Heart right ventricle (tissue), 16 donors: ENCODE data around the gene JMJD6. TPM values are rescaled to one million over a fixed set of nuclear protein-coding genes. Genes with fewer than 3 reads are reported as not detected.
A peak's percentile ranks its signal among the peaks of the same experiment; 100 is the strongest.
"Not testable (repeated sequence)": the region's sequence is repeated elsewhere in the genome, so short reads cannot be mapped to it uniquely, and the experiment has no call there.

Experiments used
- ATAC-seq, 8 donors: fragments of 200-7000 bp; cut with Tn5 transposase; one replicate each; pipeline ENCODE4 v1.9.1; 2020; ENCODE audit warnings: mild to moderate bottlenecking in 8 of 8, moderate library complexity in 8 of 8, moderate number of reproducible peaks in 1 of 8
- DNase-seq, 2 donors: peaks; one replicate each; pipeline ENCODE4 v3.0.0-alpha.2; 2020
- H3K27ac ChIP-seq, 10 donors: fragments of 200-600 bp; sonication (generic) in 2 of 10; one replicate each; pipeline versions ENCODE4 v1.5.0 to v1.8.0; 2020 to 2022; ENCODE audit warnings: mild to moderate bottlenecking in 3 of 10
- H3K27me3 ChIP-seq, 7 donors: fragments of 200-600 bp; one replicate each; pipeline ENCODE4 v1.8.0; 2021 to 2022; ENCODE audit warnings: mild to moderate bottlenecking in 2 of 7
- H3K36me3 ChIP-seq, 9 donors: fragments of 200-600 bp; sonication (generic) in 1 of 9; one replicate each; pipeline versions ENCODE4 v1.5.0 to v1.8.0; 2020 to 2022; ENCODE audit warnings: mild to moderate bottlenecking in 2 of 9
- H3K4me1 ChIP-seq, 9 donors: fragments of 200-600 bp; sonication (generic) in 1 of 9; one replicate each; pipeline versions ENCODE4 v1.5.0 to v1.8.0; 2020 to 2022; ENCODE audit warnings: mild to moderate bottlenecking in 4 of 9
- H3K4me3 ChIP-seq, 10 donors: fragments of 200-600 bp; sonication (generic) in 2 of 10; one replicate each; pipeline versions ENCODE4 v1.5.0 to v1.8.0; 2020 to 2022; ENCODE audit warnings: mild to moderate bottlenecking in 7 of 10, moderate library complexity in 2 of 10
- H3K9me3 ChIP-seq, 11 donors: fragments of 200-600 bp in 10 of 11; sonication (generic) in 2 of 11; one replicate each; pipeline versions ENCODE4 v1.5.0 to v1.8.0; 2013 to 2022; ENCODE audit warnings: mild to moderate bottlenecking in 2 of 11, control low read depth in 1 of 11, moderate library complexity in 1 of 11
- WGBS, 2 donors: extraction: QIAGEN DNeasy Blood & Tissue Kit; methylation state at CpG; one replicate each; pipeline ENCODE4 v1.1.7; 2013; ENCODE audit warnings: inconsistent platforms in 1 of 2; 5-methylcytosine and 5-hydroxymethylcytosine counted together
- intact Hi-C, 10 donors: fragments of 100-400 bp; cut with DNase I; formaldehyde crosslinking; loops; one replicate each; pipeline versions ENCODE4 v1.11.1 to v1.14.2; 2022
- polyA plus RNA-seq, 2 donors: library from polyadenylated mRNA; stranded (reverse); fragments of 200-250 nt; gene quantifications; one replicate each; pipeline ENCODE4 v1.2.3, GENCODE V29; 2013
- total RNA-seq, 10 donors: library from RNA; stranded (reverse); fragmentation: NEBNext Ultra II Directional in 3 of 10; extraction: Animal tissue kit (Norgen Biotek cat#: 25700) in 3 of 10; gene quantifications; one replicate each; pipeline versions ENCODE4 v1.2.1 to v1.2.4, GENCODE V29; 2021 to 2023
- TF ChIP-seq, protein P1 (sequence below), 9 donors: fragments of 200-600 bp; sonication (generic) in 2 of 9; IDR thresholded peaks; one replicate each; pipeline versions ENCODE4 v1.5.0 to v1.8.0; 2021 to 2022; ENCODE audit warnings: antibody characterized with exemption in 9 of 9, mild to moderate bottlenecking in 5 of 9, moderate library complexity in 1 of 9
- donor health status: Arrhythmogenic right ventricular cardiomyopathy.
- donor health status: ischemic (EF 13 %, LVEDD 7.1; RV severe dilation, severe dysfunction).
- donor health status: healthy with polysubstance abuse.
- donor health status: DM: no; HTN: yes; CAD: no.
- donor health status: DM: no; HTN: no; CAD: no.
- donor health status: ischemic (EF 25% LVEDD 6.9; RV normal size, moderate dysfunction).
- donor health status: ischemic (EF 25% LVEDD 5.7; RV mildly dilated, moderate dysfunction).
- donor health status: healthy.
- donor health status: DM: yes; HTN: yes; CAD: no.
- donor health status: Ischemic cardiomyopathy.
- donor health status: ischemic (EF 35%, LVEDD 5.7; RV mildly dilated, moderate dysfunction).
- donor health status: nonischemic (EF 11% LVEDD 7.7; RV severe dilation, severe dysfunction).
- donor health status: DM: yes; HTN: yes; CAD: no.
- donor health status: PGD.
- donor health status: ischemic (EF 29% LVEDD 5.4; RV normal size, mild dysfunction).
- donor health status: nonischemic (EF 23%, LVEDD 6.1; RV moderate dilation, normal function).

JMJD6 gene
- total and polyA plus RNA-seq, 12 donors: 34.6 to 79.3 (median 43.2) TPM

DNA sequence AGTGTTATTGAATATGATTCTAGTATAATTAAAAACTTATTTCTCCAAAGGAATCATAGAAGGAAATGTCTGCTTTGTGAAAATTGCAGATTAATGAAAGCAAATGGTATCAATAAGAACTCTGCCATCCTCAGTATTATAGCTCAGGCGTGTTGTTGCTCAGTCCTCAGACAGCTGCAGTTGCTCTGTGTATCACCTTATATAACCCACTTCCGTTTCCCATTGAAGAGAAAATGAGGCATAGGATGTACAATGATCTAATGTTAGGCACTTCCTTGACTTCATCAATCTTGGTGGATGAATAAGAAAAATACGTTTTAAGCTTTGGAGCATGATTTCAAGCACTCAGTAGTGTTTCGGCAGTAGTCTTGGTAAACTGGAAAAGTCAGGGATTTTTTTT is 25.6 kb upstream of the JMJD6 start:
- no peak for ATAC-seq
- Histone ChIP-seq H3K36me3 (peaks cover 0 to 93% (median 18%) of the 10 kb centered on the region in 9 donors), H3K27ac (peak overlapping the region in 2 of 10 donors; percentile 41 to 43), H3K4me1 (peaks cover 0 to 19% (median 0%) of the 10 kb centered on the region in 9 donors), H3K9me3 (no peaks in the 10 kb centered on the region), H3K27me3 (no peaks in the 10 kb centered on the region), H3K4me3 (no peak overlapping the region)
- TF ChIP-seq, protein P1, sequence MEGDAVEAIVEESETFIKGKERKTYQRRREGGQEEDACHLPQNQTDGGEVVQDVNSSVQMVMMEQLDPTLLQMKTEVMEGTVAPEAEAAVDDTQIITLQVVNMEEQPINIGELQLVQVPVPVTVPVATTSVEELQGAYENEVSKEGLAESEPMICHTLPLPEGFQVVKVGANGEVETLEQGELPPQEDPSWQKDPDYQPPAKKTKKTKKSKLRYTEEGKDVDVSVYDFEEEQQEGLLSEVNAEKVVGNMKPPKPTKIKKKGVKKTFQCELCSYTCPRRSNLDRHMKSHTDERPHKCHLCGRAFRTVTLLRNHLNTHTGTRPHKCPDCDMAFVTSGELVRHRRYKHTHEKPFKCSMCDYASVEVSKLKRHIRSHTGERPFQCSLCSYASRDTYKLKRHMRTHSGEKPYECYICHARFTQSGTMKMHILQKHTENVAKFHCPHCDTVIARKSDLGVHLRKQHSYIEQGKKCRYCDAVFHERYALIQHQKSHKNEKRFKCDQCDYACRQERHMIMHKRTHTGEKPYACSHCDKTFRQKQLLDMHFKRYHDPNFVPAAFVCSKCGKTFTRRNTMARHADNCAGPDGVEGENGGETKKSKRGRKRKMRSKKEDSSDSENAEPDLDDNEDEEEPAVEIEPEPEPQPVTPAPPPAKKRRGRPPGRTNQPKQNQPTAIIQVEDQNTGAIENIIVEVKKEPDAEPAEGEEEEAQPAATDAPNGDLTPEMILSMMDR (IDR thresholded peaks at IDR 0.05): no peak
- intact Hi-C loops: no loop called here
- no peak for DNase-seq
- 77 to 79% methylated on average over 4 of the region's 4 CpGs for WGBS, 2 donors

DNA sequence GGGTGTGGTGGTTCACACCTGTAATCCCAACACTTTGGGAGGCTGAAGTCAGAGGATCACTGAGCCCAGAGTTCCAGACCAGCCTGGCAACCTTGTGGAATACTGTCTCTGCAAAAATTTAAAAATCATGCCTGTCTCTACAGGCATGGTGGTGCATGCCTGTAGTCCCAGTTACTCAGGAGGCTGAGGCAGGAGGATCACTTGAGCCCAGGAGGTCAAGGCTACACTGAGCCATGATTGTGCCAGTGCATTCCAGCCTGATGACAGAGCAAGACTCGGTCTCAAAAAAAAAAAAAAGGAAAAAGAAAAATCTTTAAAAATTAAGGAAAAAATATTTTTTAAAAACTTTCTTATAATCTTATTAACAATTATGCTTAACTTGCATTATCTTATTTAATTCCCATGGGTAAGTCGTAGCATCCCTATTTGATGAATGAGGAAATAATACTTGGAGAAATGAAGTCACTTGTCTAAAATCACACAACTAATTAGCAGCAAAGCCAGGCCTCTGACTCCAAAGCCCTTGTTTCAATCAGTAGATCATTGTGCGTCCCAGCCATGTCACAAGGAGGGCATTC is 25.1 kb upstream of the JMJD6 start:
- H3K4me1 ChIP-seq: peaks cover 0 to 21% (median 0%) of the 10 kb centered on the region in 9 donors
- peak overlapping the region in 1 of 10 donors; percentile 43 for H3K27ac ChIP-seq
- DNase-seq (no peak), ATAC-seq (no peak)
- no peaks in the 10 kb centered on the region for H3K27me3 ChIP-seq
- no peaks in the 10 kb centered on the region for H3K9me3 ChIP-seq
- TF ChIP-seq, protein P1 (IDR thresholded peaks at IDR 0.05): no peak
- intact Hi-C loops: no loop called here
- H3K36me3 ChIP-seq: peaks cover 0 to 93% (median 18%) of the 10 kb centered on the region in 9 donors
- WGBS, 2 donors: 88 to 97% methylated on average over 3 of the region's 3 CpGs
- no peak overlapping the region for H3K4me3 ChIP-seq

DNA sequence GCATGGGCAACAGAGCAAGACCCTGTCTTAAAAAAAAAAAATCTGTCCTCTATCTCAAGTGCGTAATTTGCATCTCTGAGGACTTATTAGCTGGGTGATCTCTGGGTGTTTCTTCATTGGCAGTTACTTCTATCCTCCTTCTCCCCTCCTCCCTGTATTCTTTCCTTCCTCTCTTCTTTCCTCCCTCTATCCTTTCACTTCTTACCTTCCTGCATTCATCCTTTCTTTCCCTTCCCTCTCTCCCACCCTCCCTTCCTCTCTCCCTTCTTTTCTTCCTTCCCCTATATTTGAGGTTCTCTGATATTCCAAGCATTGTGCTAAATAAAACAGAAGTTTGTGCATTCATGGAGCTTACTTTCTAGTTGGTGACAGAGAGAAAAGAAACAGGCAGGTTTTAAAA is 22.3 kb upstream of the JMJD6 start:
- H3K4me3 ChIP-seq: no peak overlapping the region
- 85 to 95% methylated on average over 1 of the region's 1 CpG for WGBS, 2 donors
- H3K36me3 ChIP-seq: peaks cover 0 to 94% (median 19%) of the 10 kb centered on the region in 9 donors
- H3K4me1 ChIP-seq: peaks cover 0 to 34% (median 6%) of the 10 kb centered on the region in 9 donors
- H3K9me3 ChIP-seq: no peaks in the 10 kb centered on the region
- intact Hi-C loops: no loop called here
- no peaks in the 10 kb centered on the region for H3K27me3 ChIP-seq
- peak overlapping the region in 8 of 10 donors; percentile 18 to 87 (median 82) for H3K27ac ChIP-seq
- no peak for DNase-seq
- TF ChIP-seq, protein P1 (IDR thresholded peaks at IDR 0.05): no peak
- ATAC-seq: no peak

DNA sequence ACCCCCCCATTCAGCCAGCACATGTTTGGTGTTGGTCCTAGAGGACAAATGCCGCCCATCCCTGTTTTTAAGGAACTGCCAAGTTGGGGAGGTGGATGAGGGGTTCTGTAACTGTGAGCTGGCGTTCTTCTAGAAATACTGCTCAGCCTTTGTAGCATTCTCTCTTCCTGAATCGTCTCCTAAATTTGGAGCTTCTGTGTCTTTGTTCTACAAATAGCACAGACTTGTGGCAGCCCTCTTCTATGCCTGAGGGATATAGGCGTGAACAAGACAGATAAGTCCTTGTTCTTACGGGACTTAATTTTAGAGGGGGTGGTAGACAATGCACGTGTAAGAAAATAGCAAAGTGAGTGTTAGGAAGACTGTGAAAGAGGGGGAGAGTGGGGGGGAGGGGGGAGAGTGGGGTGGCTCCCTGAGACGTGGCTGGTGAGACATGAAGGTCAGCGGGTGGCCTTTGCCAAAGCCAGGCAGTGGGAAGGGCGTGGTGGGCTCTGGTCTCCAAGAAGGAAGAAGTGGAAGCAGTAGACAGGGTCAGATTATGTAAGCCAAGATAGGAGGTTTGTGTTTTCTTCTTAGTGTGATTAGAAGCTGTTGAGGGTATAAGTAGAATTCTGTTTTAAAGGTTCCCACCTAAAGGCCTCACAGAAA is 21.4 kb upstream of the JMJD6 start:
- TF ChIP-seq, protein P1 (IDR thresholded peaks at IDR 0.05): no peak
- intact Hi-C loops: no loop called here
- Histone ChIP-seq H3K4me1 (peaks cover 0 to 34% (median 6%) of the 10 kb centered on the region in 9 donors), H3K9me3 (no peaks in the 10 kb centered on the region), H3K27me3 (no peaks in the 10 kb centered on the region), H3K27ac (peak overlapping the region in 9 of 10 donors; percentile 22 to 87 (median 82)), H3K4me3 (no peak overlapping the region), H3K36me3 (peaks cover 0 to 94% (median 19%) of the 10 kb centered on the region in 9 donors)
- ATAC-seq (peak; percentile 60 to 90 (median 72)), DNase-seq (no peak)
- 50 to 52% methylated on average over 9 of the region's 9 CpGs for WGBS, 2 donors

DNA sequence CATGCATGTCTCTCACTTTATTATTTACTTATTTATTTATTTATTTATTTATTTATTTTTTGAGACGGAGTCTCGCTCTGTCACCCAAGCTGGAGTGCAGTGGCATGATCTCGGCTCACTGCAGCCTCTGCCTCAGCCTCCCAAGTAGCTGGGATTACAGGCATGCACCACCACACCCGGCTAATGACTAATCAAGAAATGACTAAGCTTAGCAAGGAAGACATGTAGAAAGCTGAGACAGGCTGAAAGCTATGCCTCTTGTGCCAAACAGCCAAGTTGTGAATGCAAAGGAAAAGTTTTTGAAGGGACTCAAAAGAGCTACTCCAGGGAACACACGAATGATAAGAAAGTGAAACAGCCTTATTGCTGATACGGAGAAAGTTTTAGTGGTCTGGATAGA is 19.4 kb upstream of the JMJD6 start:
- ATAC-seq, DNase-seq, H3K9me3 ChIP-seq, H3K4me3 ChIP-seq, intact Hi-C loops, H3K27me3 ChIP-seq: not testable (repeated sequence)
- WGBS, 2 donors: 95 to 97% methylated on average over 6 of the region's 6 CpGs
- H3K36me3 ChIP-seq: peaks cover 0 to 96% (median 31%) of the 10 kb centered on the region in 9 donors
- peaks cover 0 to 49% (median 6%) of the 10 kb centered on the region in 9 donors for H3K4me1 ChIP-seq
- peak overlapping the region in 1 of 10 donors; percentile 7 for H3K27ac ChIP-seq
